Measurements from ENCODE around the gene SLC7A1. TPM values are rescaled to one million over a fixed set of nuclear protein-coding genes. Genes with fewer than 3 reads are reported as not detected.
A peak's percentile ranks its signal among the peaks of the same experiment; 100 is the strongest.

Gene SLC7A1
- polyA plus RNA-seq, 3 donors: 0.89 to 2.2 (median 0.92) TPM

DNA sequence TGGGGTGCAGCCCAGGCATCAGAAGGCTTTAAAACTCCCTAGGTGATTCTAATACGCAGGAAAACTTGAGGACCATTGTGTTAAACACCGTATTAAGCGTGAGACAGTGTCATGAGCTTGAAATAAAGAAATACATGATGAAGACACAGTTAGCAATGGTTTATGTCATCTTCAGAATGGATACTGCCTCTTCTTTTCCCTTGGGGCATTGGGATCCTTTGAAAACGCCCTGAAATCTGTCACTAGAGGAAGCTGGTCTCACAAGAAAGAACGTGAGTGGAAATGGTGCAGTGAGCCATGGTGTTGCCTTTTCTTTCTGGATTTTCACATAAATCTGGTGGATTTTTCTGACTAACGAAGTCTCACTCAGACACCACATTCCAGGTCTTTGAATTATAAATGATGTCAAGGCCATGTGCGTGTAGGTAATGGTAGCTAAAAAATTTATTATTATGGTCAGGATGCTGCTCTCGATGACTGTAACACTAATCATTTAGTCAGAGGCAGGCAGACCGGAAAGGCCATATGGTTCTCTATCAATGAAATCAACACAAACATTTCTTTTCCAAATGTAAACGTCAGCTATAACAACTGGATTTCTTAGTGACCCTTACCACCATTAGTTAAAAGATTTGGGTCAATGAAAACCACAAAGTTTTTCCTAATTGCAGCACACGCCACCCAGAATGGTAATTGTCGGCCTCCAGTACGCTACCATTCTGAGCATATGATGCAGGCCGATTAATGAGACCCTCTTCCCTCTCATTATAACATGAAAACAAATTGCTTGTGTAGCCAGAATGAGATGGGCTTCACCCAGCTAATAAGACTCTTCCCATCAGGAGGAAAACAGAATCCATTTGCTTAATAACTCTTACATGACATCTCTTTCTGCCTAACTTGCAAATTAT is 105.6 kb downstream of the SLC7A1 start:
- TF ChIP-seq, protein P1, sequence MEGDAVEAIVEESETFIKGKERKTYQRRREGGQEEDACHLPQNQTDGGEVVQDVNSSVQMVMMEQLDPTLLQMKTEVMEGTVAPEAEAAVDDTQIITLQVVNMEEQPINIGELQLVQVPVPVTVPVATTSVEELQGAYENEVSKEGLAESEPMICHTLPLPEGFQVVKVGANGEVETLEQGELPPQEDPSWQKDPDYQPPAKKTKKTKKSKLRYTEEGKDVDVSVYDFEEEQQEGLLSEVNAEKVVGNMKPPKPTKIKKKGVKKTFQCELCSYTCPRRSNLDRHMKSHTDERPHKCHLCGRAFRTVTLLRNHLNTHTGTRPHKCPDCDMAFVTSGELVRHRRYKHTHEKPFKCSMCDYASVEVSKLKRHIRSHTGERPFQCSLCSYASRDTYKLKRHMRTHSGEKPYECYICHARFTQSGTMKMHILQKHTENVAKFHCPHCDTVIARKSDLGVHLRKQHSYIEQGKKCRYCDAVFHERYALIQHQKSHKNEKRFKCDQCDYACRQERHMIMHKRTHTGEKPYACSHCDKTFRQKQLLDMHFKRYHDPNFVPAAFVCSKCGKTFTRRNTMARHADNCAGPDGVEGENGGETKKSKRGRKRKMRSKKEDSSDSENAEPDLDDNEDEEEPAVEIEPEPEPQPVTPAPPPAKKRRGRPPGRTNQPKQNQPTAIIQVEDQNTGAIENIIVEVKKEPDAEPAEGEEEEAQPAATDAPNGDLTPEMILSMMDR (IDR thresholded peaks at IDR 0.05): no peak
- WGBS (ENCODE audit: insufficient coverage): 91% methylated on average over 7 of the region's 14 CpGs
- Histone ChIP-seq H3K4me3 (replicated peaks in 1 of 3; ENCODE audit: low read depth in 2 of 3, low read length in 3 of 3) (no peak overlapping the region), H3K9me3 (replicated peaks in 1 of 2; ENCODE audit: control insufficient read depth in 1 of 2, insufficient read depth in 1 of 2, low read length in 2 of 2) (no peaks in the 10 kb centered on the region), H3K79me2 (ENCODE audit: insufficient read depth, low read length) (no peaks in the 10 kb centered on the region), H3K27ac (ENCODE audit: low read depth in 1 of 2, low read length in 2 of 2) (no peak overlapping the region), H3K4me2 (replicated peaks; ENCODE audit: extremely low read depth, low read length, poor library complexity, severe bottlenecking) (no peak overlapping the region), H3K36me3 (replicated peaks in 1 of 2; ENCODE audit: control insufficient read depth in 1 of 2, insufficient read depth in 2 of 2, low read length in 2 of 2) (no peaks in the 10 kb centered on the region), H2AFZ (ENCODE audit: insufficient read depth, low read depth, low read length, poor library complexity, severe bottlenecking) (no peak overlapping the region), H3K9ac (ENCODE audit: insufficient read depth, low read length, poor library complexity, severe bottlenecking) (no peak overlapping the region), H3K4me1 (ENCODE audit: control insufficient read depth in 1 of 2, insufficient read depth in 2 of 2, low read length in 2 of 2) (peaks cover 15 to 16% of the 10 kb centered on the region in 2 donors), H4K20me1 (ENCODE audit: insufficient read depth, low read length) (no peaks in the 10 kb centered on the region), H3K27me3 (ENCODE audit: control insufficient read depth in 2 of 2, insufficient read depth in 2 of 2, low read length in 2 of 2) (no peaks in the 10 kb centered on the region)
- no peak for DNase-seq
- no peaks in the 10 kb centered on the region for H3K36me3 Mint-ChIP-seq
- H3K4me1 Mint-ChIP-seq: peaks cover 20% of the 10 kb centered on the region
- intact Hi-C loops (cut with micrococcal nuclease): loop anchor here in 1 of 2 donors (10.0 kb wide), 1 partner anchor 905 kb away; no protein-coding TSS in a partner anchor
- H3K4me3 Mint-ChIP-seq: no peak overlapping the region
- no peak overlapping the region for H3K27ac Mint-ChIP-seq
- H3K9me3 Mint-ChIP-seq: no peaks in the 10 kb centered on the region
- H3K27me3 Mint-ChIP-seq (ENCODE audit: low read depth in 3 of 3): peaks cover 0 to 3% (median 2%) of the 10 kb centered on the region in 3 donors

DNA sequence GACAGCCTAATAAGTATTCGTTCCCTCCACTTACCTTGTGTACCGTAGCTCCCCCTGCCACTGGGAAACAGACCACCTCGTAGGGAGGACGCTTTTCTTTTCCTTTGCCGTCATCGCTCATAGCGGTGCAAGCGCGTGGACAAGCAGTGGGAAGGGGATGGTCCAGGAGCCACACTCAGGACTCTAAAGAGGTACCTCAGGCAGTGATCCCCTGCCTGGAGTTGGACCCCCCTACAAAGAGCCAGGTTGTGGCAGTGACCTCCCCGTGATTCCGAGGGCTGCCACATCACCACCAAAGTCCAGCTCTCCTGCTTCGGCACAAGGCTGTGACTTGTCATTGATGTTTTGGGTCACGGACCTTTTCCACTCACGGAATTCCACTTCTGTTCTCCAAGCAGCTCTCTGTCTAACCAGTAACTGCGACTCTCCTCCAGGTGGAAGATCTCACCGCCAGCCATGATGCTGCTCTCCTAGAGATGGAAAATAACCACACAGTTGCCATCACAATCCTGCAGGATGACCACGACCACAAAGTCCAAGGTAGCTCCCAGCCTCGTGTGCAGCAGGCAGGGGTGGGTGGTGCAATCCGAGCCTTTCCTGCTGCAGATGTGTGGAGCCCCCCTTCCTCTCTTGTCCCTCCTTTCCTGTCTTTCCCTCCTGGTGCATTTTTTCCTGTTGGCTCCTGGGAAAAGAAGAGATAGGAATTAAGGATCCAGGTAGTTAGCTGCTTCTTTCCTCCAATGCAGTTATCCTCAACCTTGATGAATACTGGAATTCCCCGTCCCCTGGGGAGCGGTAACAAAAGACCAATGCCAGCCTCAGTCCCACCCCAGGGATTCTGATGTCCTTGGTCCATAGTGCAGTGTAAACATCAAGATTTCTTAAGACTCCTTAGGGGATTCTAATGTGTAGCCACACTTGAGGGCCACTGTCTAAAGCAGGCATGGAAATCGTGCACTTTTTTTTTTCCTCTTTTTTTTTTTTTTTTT is 107.7 kb downstream of the SLC7A1 start:
- Histone ChIP-seq H3K4me1 (ENCODE audit: control insufficient read depth in 1 of 2, insufficient read depth in 2 of 2, low read length in 2 of 2) (peaks cover 5 to 7% of the 10 kb centered on the region in 2 donors), H3K9me3 (replicated peaks in 1 of 2; ENCODE audit: control insufficient read depth in 1 of 2, insufficient read depth in 1 of 2, low read length in 2 of 2) (no peaks in the 10 kb centered on the region), H3K9ac (ENCODE audit: insufficient read depth, low read length, poor library complexity, severe bottlenecking) (no peak overlapping the region), H3K4me2 (replicated peaks; ENCODE audit: extremely low read depth, low read length, poor library complexity, severe bottlenecking) (no peak overlapping the region), H3K4me3 (replicated peaks in 1 of 3; ENCODE audit: low read depth in 2 of 3, low read length in 3 of 3) (no peak overlapping the region), H2AFZ (ENCODE audit: insufficient read depth, low read depth, low read length, poor library complexity, severe bottlenecking) (peak overlapping the region; percentile 8), H3K36me3 (replicated peaks in 1 of 2; ENCODE audit: control insufficient read depth in 1 of 2, insufficient read depth in 2 of 2, low read length in 2 of 2) (no peaks in the 10 kb centered on the region), H4K20me1 (ENCODE audit: insufficient read depth, low read length) (no peaks in the 10 kb centered on the region), H3K79me2 (ENCODE audit: insufficient read depth, low read length) (no peaks in the 10 kb centered on the region), H3K27ac (ENCODE audit: low read depth in 1 of 2, low read length in 2 of 2) (no peak overlapping the region), H3K27me3 (ENCODE audit: control insufficient read depth in 2 of 2, insufficient read depth in 2 of 2, low read length in 2 of 2) (no peaks in the 10 kb centered on the region)
- intact Hi-C loops (cut with micrococcal nuclease): no loop called here
- H3K27me3 Mint-ChIP-seq (ENCODE audit: low read depth in 3 of 3): peaks cover 0 to 7% (median 2%) of the 10 kb centered on the region in 3 donors
- TF ChIP-seq, protein P1 (IDR thresholded peaks at IDR 0.05): no peak
- no peak overlapping the region for H3K4me3 Mint-ChIP-seq
- no peak for DNase-seq
- H3K9me3 Mint-ChIP-seq: no peaks in the 10 kb centered on the region
- H3K4me1 Mint-ChIP-seq: peaks cover 9% of the 10 kb centered on the region
- peak overlapping the region in 1 of 7 donors; percentile 21 for H3K27ac Mint-ChIP-seq
- 95% methylated on average over 15 of the region's 22 CpGs for WGBS (ENCODE audit: insufficient coverage)
- H3K36me3 Mint-ChIP-seq: no peaks in the 10 kb centered on the region

Data from CD14-positive monocyte (primary cell).